HepG2 (cell line): ENCODE results near the gene AUP1. TPM values are rescaled to one million over a fixed set of nuclear protein-coding genes. Genes with fewer than 3 reads are reported as not detected.

Source experiments
- ATAC-seq: fragments of 200-7000 bp; cut with Tn5 transposase; 3 replicates; pipeline ENCODE4 v1.9.1; 2020; ENCODE audit warnings: mild to moderate bottlenecking, moderate library complexity
- BruUV-seq: library from RNA; stranded (reverse); fragments of 400-500 nt; replicated peaks from 2 replicates; lab custom pipeline; 2021; lab: Mats Ljungman, UMichigan
- CTCF ChIA-PET: fragments of 300-600 bp; formaldehyde crosslinking; extraction: SDS; loops from one replicate; lab custom pipeline; 2021; ENCODE audit warnings: low total read pairs, inconsistent platforms, low intra/inter-chr PET ratio; lab: Yijun Ruan, JAX
- POLR2A ChIA-PET: fragments of 350-600 bp; sonication (Branson Sonifier 250); formaldehyde crosslinking; loops from one replicate; lab custom pipeline; 2020; ENCODE audit warnings: antibody characterized with exemption, inconsistent platforms; lab: Yijun Ruan, JAX
- DNase-seq: peaks from one replicate; pipeline ENCODE4 v3.0.0-alpha.2; 2015; ENCODE audit warnings: low spot score
- FAIRE-seq: peaks from 3 replicates; lab custom pipeline; 2011; peaks lifted over from hg19 to GRCh38; lab: Jason Lieb, UNC
- H2AFZ ChIP-seq: one replicate; pipeline ENCODE4 v1.6.1; 2011; ENCODE audit warnings: low read length, inconsistent platforms
- H3K27ac ChIP-seq: fragments of 300-600 bp; 3 replicates; pipeline ENCODE4 v1.8.0; 2011; ENCODE audit warnings: mixed run types, mild to moderate bottlenecking, mixed read lengths, low read length, inconsistent platforms; ENCODE audit not compliant: insufficient read depth; ENCODE audit errors: extremely low read length
- H3K27me3 ChIP-seq, 2 experiments: fragments of 200-600 bp in 1 of 2; 2 replicates in 1 of 2; 3 replicates in 1 of 2; pipeline versions ENCODE4 v1.6.0 to v1.8.0; 2011; ENCODE audit warnings: low read length in 2 of 2, mild to moderate bottlenecking in 2 of 2, moderate library complexity in 2 of 2, inconsistent platforms in 1 of 2; ENCODE audit not compliant: insufficient read depth in 2 of 2, control insufficient read depth in 1 of 2
- H3K36me3 ChIP-seq, 2 experiments: fragments of 200-600 bp in 1 of 2; replicated peaks in 1 of 2; 2 replicates in 1 of 2; 3 replicates in 1 of 2; pipeline versions ENCODE4 v1.5.1 to v1.8.0; 2011; ENCODE audit warnings: low read length in 2 of 2, inconsistent platforms in 1 of 2; ENCODE audit not compliant: insufficient read depth in 2 of 2, control insufficient read depth in 1 of 2
- H3K4me1 ChIP-seq: 2 replicates; pipeline ENCODE4 v1.5.1; 2012; ENCODE audit warnings: low read length, inconsistent platforms; ENCODE audit not compliant: insufficient read depth
- H3K4me2 ChIP-seq: 2 replicates; pipeline ENCODE4 v1.6.0; 2011; ENCODE audit warnings: low read depth, low read length, inconsistent platforms
- H3K4me3 ChIP-seq, 3 experiments: fragments of 200-600 bp in 1 of 3; sonication (generic), shearing (Covaris generic) in 1 of 3; replicated peaks in 1 of 3; 2 replicates each; pipeline ENCODE4 v1.5.1; 2011 to 2016; ENCODE audit warnings: low read length in 3 of 3, inconsistent platforms in 2 of 3, low read depth in 2 of 3, mild to moderate bottlenecking in 2 of 3, control low read depth in 1 of 3, mixed read lengths in 1 of 3; ENCODE audit not compliant: insufficient read depth in 1 of 3
- H3K79me2 ChIP-seq: one replicate; pipeline ENCODE4 v1.6.1; 2011; ENCODE audit warnings: low read length, inconsistent platforms; ENCODE audit not compliant: insufficient read depth
- H3K9ac ChIP-seq: 2 replicates; pipeline ENCODE4 v1.6.0; 2011; ENCODE audit warnings: mild to moderate bottlenecking, low read depth, low read length, inconsistent platforms; ENCODE audit not compliant: insufficient read depth
- H3K9me3 ChIP-seq: 2 replicates; pipeline ENCODE4 v1.5.1; 2012; ENCODE audit warnings: mild to moderate bottlenecking, low read length
- H4K20me1 ChIP-seq: 2 replicates; pipeline ENCODE4 v1.6.0; 2011; ENCODE audit warnings: inconsistent platforms, mild to moderate bottlenecking, low read length, moderate library complexity; ENCODE audit not compliant: insufficient read depth
- FOSL2 ChIP-seq: sonication (generic); formaldehyde crosslinking; IDR thresholded peaks from 2 replicates; pipeline ENCODE4 v1.4.0; 2020; ENCODE audit warnings: missing genetic modification reagents
- FOXA3 ChIP-seq: IDR thresholded peaks from 2 replicates; pipeline ENCODE4 v1.6.1; 2016; ENCODE audit warnings: missing genetic modification reagents, missing compliant biosample characterization
- FOXJ3 ChIP-seq: sonication (generic); formaldehyde crosslinking; IDR thresholded peaks from 2 replicates; pipeline ENCODE4 v1.4.0; 2020; ENCODE audit warnings: missing genetic modification reagents, mild to moderate bottlenecking, borderline replicate concordance
- RAD21 ChIP-seq: fragments of 450-650 bp; formaldehyde crosslinking; IDR thresholded peaks from 2 replicates; pipeline ENCODE4 v1.5.0; 2020; ENCODE audit warnings: mild to moderate bottlenecking
- RARA ChIP-seq: IDR thresholded peaks from 2 replicates; pipeline ENCODE4 v1.6.1; 2016; ENCODE audit warnings: missing genetic modification reagents, missing compliant biosample characterization
- STAG1 ChIP-seq: sonication (generic); formaldehyde crosslinking; IDR thresholded peaks from 2 replicates; pipeline ENCODE4 v1.4.0; 2020; ENCODE audit warnings: missing genetic modification reagents
- ZNF326 ChIP-seq: sonication (generic); formaldehyde crosslinking; IDR thresholded peaks from 2 replicates; pipeline ENCODE4 v1.4.0; 2020; ENCODE audit warnings: missing genetic modification reagents, borderline replicate concordance
- ZNF740 ChIP-seq: sonication (generic); formaldehyde crosslinking; IDR thresholded peaks from 2 replicates; pipeline ENCODE4 v1.4.0; 2020; ENCODE audit warnings: missing genetic modification reagents
- WGBS: methylation state at CpG from one replicate; pipeline ENCODE4 v1.1.6; 2017; ENCODE audit warnings: low lambda C conversion rate; 5-methylcytosine and 5-hydroxymethylcytosine counted together
- in situ Hi-C: cut with HindIII; loops from 2 replicates; pipeline ENCODE4 v1.10.0; 2017; ENCODE audit warnings: low pct_unique_long_range_greater_than_20kb; ENCODE audit not compliant: extremely low pct_ligation_motif_present
- intact Hi-C: fragments of 100-400 bp; cut with micrococcal nuclease; formaldehyde crosslinking; loops from one replicate; pipeline ENCODE4 v1.10.0; 2022; ENCODE audit not compliant: unreplicated experiment
- polyA plus RNA-seq, 8 experiments: library from polyadenylated mRNA; depleted of rRNA in 3 of 8; stranded (reverse) in 7 of 8; unstranded in 1 of 8; fragments of >200 nt; fragmentation: Illumina TruSeq in 4 of 8; extraction: Trizol in 4 of 8; gene quantifications; 2 replicates each; pipeline versions ENCODE4 v1.2.1 to v1.2.3, GENCODE V29; 2011 to 2016; ENCODE audit warnings: low read depth in 4 of 8, missing spikeins in 1 of 8, mixed read lengths in 1 of 8; ENCODE audit not compliant: insufficient read depth in 1 of 8
- total RNA-seq, 5 experiments: library from RNA; depleted of rRNA; stranded (reverse); fragments of >200 nt; fragmentation: Illumina TruSeq; extraction: Trizol; gene quantifications; 2 replicates each; pipeline ENCODE4 v1.2.3, GENCODE V29; 2016; ENCODE audit warnings: low read depth in 1 of 5
- TF ChIP-seq, protein P1 (sequence below): sonication (generic); formaldehyde crosslinking; IDR thresholded peaks from 2 replicates; pipeline ENCODE4 v1.4.0; 2020; ENCODE audit warnings: missing genetic modification reagents
- TF ChIP-seq, protein P2 (sequence below): sonication (generic); formaldehyde crosslinking; IDR thresholded peaks from 2 replicates; pipeline ENCODE4 v1.5.0; 2020; ENCODE audit warnings: missing genetic modification reagents, mild to moderate bottlenecking, borderline replicate concordance
- TF ChIP-seq, protein P3 (sequence below): sonication (generic); formaldehyde crosslinking; IDR thresholded peaks from 2 replicates; pipeline ENCODE4 v1.9.0; 2022; ENCODE audit warnings: low read depth, missing genetic modification reagents
- TF ChIP-seq, protein P4 (sequence below): sonication (generic); formaldehyde crosslinking; IDR thresholded peaks from 2 replicates; pipeline ENCODE4 v1.5.0; 2020; ENCODE audit warnings: mild to moderate bottlenecking, missing genetic modification reagents, moderate library complexity

The AUP1 gene
- total and polyA plus RNA-seq, 2 of the 13 experiments (the other 11 are each of a cell fraction or from before 2014, with no cell fraction given), result 174 to 267 TPM

GRCh38 chr2:74572178-74572925 is 42.8 kb upstream of the AUP1 start:
- Histone ChIP-seq H3K4me2 (no peak overlapping the region; the same call in 1 of the 2 replicates), H3K36me3 (no peaks in the 10 kb centered on the region), H4K20me1 (no peaks in the 10 kb centered on the region), H3K27me3 (peaks cover 0 to 43% of the 10 kb centered on the region in 2 experiments; a peak in 4 of 5 replicates), H3K27ac (no peak overlapping the region), H3K79me2 (no peaks in the 10 kb centered on the region), H3K4me1 (peaks cover 12% of the 10 kb centered on the region), H3K9me3 (no peaks in the 10 kb centered on the region), H2AFZ (no peak overlapping the region), H3K4me3 (no peak overlapping the region), H3K9ac (no peak overlapping the region)
- ATAC-seq (peak; percentile 83), DNase-seq (no peak), FAIRE-seq (peak; percentile 18)
- BruUV-seq, result no TSS peak
- in situ Hi-C loops (no loop called here), intact Hi-C loops (no loop called here)
- ChIA-PET POLR2A (no interaction called here), CTCF (no interaction called here)
- TF ChIP-seq, protein P1, sequence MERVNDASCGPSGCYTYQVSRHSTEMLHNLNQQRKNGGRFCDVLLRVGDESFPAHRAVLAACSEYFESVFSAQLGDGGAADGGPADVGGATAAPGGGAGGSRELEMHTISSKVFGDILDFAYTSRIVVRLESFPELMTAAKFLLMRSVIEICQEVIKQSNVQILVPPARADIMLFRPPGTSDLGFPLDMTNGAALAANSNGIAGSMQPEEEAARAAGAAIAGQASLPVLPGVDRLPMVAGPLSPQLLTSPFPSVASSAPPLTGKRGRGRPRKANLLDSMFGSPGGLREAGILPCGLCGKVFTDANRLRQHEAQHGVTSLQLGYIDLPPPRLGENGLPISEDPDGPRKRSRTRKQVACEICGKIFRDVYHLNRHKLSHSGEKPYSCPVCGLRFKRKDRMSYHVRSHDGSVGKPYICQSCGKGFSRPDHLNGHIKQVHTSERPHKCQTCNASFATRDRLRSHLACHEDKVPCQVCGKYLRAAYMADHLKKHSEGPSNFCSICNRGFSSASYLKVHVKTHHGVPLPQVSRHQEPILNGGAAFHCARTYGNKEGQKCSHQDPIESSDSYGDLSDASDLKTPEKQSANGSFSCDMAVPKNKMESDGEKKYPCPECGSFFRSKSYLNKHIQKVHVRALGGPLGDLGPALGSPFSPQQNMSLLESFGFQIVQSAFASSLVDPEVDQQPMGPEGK (CRISPR knock-in tag), result peak; percentile 46
- TF ChIP-seq FOXJ3 (CRISPR knock-in tag) (no peak), ZNF740 (CRISPR knock-in tag) (peak; percentile 86), RARA (CRISPR knock-in tag) (peak; percentile 74), FOXA3 (CRISPR knock-in tag) (0 out of 2 replicates have a peak, but pooled peaks have one; percentile 10), RAD21 (CRISPR knock-in tag) (peak; percentile 18; the same call in 1 of the 2 replicates), ZNF326 (CRISPR knock-in tag) (no peak), STAG1 (CRISPR knock-in tag) (peak; percentile 41), FOSL2 (0 out of 2 replicates have a peak, but pooled peaks have one; percentile 31)
- TF ChIP-seq, protein P2, sequence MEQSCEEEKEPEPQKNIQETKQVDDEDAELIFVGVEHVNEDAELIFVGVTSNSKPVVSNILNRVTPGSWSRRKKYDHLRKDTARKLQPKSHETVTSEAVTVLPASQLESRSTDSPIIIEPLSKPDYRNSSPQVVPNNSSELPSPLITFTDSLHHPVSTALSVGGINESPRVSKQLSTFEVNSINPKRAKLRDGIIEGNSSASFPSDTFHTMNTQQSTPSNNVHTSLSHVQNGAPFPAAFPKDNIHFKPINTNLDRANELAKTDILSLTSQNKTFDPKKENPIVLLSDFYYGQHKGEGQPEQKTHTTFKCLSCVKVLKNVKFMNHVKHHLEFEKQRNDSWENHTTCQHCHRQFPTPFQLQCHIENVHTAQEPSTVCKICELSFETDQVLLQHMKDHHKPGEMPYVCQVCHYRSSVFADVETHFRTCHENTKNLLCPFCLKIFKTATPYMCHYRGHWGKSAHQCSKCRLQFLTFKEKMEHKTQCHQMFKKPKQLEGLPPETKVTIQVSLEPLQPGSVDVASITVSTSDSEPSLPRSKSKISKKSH (CRISPR knock-in tag), result no peak
- TF ChIP-seq, protein P3, sequence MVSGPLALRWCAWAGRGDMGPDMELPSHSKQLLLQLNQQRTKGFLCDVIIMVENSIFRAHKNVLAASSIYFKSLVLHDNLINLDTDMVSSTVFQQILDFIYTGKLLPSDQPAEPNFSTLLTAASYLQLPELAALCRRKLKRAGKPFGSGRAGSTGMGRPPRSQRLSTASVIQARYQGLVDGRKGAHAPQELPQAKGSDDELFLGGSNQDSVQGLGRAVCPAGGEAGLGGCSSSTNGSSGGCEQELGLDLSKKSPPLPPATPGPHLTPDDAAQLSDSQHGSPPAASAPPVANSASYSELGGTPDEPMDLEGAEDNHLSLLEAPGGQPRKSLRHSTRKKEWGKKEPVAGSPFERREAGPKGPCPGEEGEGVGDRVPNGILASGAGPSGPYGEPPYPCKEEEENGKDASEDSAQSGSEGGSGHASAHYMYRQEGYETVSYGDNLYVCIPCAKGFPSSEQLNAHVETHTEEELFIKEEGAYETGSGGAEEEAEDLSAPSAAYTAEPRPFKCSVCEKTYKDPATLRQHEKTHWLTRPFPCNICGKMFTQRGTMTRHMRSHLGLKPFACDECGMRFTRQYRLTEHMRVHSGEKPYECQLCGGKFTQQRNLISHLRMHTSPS (CRISPR knock-in tag), result no peak
- TF ChIP-seq, protein P4, sequence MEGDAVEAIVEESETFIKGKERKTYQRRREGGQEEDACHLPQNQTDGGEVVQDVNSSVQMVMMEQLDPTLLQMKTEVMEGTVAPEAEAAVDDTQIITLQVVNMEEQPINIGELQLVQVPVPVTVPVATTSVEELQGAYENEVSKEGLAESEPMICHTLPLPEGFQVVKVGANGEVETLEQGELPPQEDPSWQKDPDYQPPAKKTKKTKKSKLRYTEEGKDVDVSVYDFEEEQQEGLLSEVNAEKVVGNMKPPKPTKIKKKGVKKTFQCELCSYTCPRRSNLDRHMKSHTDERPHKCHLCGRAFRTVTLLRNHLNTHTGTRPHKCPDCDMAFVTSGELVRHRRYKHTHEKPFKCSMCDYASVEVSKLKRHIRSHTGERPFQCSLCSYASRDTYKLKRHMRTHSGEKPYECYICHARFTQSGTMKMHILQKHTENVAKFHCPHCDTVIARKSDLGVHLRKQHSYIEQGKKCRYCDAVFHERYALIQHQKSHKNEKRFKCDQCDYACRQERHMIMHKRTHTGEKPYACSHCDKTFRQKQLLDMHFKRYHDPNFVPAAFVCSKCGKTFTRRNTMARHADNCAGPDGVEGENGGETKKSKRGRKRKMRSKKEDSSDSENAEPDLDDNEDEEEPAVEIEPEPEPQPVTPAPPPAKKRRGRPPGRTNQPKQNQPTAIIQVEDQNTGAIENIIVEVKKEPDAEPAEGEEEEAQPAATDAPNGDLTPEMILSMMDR, result peak; percentile 57
- 10% methylated on average over 3 of the region's 3 CpGs for WGBS
